ENCODE measurements around the gene APOA5. TPM values are rescaled to one million over a fixed set of nuclear protein-coding genes. Genes with fewer than 3 reads are reported as not detected.

APOA5 gene
- total RNA-seq, 3 donors from 2014 or later: not detected

DNA sequence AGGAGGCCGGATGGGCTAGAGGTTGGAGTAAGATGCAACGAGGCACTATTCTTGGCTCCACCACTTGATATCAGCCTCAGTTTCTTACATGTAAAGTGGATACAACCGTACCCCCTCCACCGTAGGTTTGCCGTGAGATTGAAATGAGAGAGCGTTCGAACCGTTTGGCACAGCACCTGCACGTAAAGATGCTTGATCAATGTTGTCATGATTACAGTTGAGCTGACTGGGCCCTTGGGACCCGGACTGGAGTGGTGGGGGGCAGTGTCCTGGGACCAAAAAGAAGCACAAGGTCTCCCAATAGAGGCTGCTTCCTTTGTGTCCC is 41.8 kb upstream of the APOA5 start:
- Histone ChIP-seq H3K4me1 (ENCODE audit: low read depth) (peaks cover 6% of the 10 kb centered on the region), H3K9me3 (no peaks in the 10 kb centered on the region), H3K36me3 (ENCODE audit: low read depth) (no peaks in the 10 kb centered on the region), H3K4me3 (no peak overlapping the region)
- ATAC-seq (no peak), DNase-seq (no peak)
- no peak for TF ChIP-seq CTCF (IDR thresholded peaks at IDR 0.05)
- intact Hi-C loops (cut with DNase I, micrococcal nuclease): no loop called here

DNA sequence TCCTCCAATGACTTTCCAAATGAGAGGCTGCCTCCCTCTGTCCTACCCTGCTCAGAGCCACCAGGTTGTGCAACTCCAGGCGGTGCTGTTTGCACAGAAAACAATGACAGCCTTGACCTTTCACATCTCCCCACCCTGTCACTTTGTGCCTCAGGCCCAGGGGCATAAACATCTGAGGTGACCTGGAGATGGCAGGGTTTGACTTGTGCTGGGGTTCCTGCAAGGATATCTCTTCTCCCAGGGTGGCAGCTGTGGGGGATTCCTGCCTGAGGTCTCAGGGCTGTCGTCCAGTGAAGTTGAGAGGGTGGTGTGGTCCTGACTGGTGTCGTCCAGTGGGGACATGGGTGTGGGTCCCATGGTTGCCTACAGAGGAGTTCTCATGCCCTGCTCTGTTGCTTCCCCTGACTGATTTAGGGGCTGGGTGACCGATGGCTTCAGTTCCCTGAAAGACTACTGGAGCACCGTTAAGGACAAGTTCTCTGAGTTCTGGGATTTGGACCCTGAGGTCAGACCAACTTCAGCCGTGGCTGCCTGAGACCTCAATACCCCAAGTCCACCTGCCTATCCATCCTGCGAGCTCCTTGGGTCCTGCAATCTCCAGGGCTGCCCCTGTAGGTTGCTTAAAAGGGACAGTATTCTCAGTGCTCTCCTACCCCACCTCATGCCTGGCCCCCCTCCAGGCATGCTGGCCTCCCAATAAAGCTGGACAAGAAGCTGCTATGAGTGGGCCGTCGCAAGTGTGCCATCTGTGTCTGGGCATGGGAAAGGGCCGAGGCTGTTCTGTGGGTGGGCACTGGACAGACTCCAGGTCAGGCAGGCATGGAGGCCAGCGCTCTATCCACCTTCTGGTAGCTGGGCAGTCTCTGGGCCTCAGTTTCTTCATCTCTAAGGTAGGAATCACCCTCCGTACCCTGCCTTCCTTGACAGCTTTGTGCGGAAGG is 40.9 kb upstream of the APOA5 start:
- ATAC-seq (no peak), DNase-seq (no peak)
- H3K36me3 ChIP-seq (ENCODE audit: low read depth): no peaks in the 10 kb centered on the region
- no peak overlapping the region for H3K4me3 ChIP-seq
- TF ChIP-seq CTCF (IDR thresholded peaks at IDR 0.05): no peak
- no peaks in the 10 kb centered on the region for H3K9me3 ChIP-seq
- peaks cover 6% of the 10 kb centered on the region for H3K4me1 ChIP-seq (ENCODE audit: low read depth)
- intact Hi-C loops (cut with DNase I, micrococcal nuclease): no loop called here

DNA sequence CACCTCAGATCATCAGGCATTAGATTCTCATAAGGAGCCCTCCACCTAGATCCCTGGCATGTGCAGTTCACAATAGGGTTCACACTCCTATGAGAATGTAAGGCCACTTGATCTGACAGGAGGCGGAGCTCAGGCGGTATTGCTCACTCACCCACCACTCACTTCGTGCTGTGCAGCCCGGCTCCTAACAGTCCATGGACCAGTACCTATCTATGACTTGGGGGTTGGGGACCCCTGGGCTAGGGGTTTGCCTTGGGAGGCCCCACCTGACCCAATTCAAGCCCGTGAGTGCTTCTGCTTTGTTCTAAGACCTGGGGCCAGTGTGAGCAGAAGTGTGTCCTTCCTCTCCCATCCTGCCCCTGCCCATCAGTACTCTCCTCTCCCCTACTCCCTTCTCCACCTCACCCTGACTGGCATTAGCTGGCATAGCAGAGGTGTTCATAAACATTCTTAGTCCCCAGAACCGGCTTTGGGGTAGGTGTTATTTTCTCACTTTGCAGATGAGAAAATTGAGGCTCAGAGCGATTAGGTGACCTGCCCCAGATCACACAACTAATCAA is 40.2 kb upstream of the APOA5 start:
- ATAC-seq: no peak
- no peak for TF ChIP-seq CTCF (IDR thresholded peaks at IDR 0.05)
- intact Hi-C loops (cut with DNase I, micrococcal nuclease): no loop called here
- no peaks in the 10 kb centered on the region for H3K36me3 ChIP-seq (ENCODE audit: low read depth)
- no peak for DNase-seq
- no peak overlapping the region for H3K4me3 ChIP-seq
- H3K4me1 ChIP-seq (ENCODE audit: low read depth): peaks cover 6% of the 10 kb centered on the region
- H3K9me3 ChIP-seq: no peaks in the 10 kb centered on the region

GRCh38 chr11:116830184-116830912 is 38.7 kb upstream of the APOA5 start:
- DNase-seq (no peak), ATAC-seq (no peak)
- Histone ChIP-seq H3K4me1 (ENCODE audit: low read depth) (no peaks in the 10 kb centered on the region), H3K9me3 (no peaks in the 10 kb centered on the region), H3K36me3 (ENCODE audit: low read depth) (no peaks in the 10 kb centered on the region), H3K4me3 (no peak overlapping the region)
- no peak for TF ChIP-seq CTCF (IDR thresholded peaks at IDR 0.05)
- intact Hi-C loops (cut with DNase I, micrococcal nuclease): no loop called here

DNA sequence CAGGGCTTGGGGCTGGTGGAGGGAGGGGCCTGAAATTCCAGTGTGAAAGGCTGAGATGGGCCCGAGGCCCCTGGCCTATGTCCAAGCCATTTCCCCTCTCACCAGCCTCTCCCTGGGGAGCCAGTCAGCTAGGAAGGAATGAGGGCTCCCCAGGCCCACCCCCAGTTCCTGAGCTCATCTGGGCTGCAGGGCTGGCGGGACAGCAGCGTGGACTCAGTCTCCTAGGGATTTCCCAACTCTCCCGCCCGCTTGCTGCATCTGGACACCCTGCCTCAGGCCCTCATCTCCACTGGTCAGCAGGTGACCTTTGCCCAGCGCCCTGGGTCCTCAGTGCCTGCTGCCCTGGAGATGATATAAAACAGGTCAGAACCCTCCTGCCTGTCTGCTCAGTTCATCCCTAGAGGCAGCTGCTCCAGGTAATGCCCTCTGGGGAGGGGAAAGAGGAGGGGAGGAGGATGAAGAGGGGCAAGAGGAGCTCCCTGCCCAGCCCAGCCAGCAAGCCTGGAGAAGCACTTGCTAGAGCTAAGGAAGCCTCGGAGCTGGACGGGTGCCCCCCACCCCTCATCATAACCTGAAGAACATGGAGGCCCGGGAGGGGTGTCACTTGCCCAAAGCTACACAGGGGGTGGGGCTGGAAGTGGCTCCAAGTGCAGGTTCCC is 38.0 kb upstream of the APOA5 start, which contains the start of gene APOC3:
Gene APOC3, plus strand, starts transcription at position 383 of the 659 bp plus-strand sequence. CDS start 676 bp downstream, outside the sequence.
- no peak within 1 kb of the TSS for H3K4me3 ChIP-seq
- TF ChIP-seq CTCF (IDR thresholded peaks at IDR 0.05): no peak
- H3K36me3 ChIP-seq (ENCODE audit: low read depth): no peaks in the 10 kb centered on the region
- no peaks in the 10 kb centered on the region for H3K9me3 ChIP-seq
- intact Hi-C loops (cut with DNase I, micrococcal nuclease): no loop called here
- no peaks in the 10 kb centered on the region for H3K4me1 ChIP-seq (ENCODE audit: low read depth)
- ATAC-seq (peak; percentile 14), DNase-seq (no peak)
